ENCODE data around the gene KRTAP10-6.
"Not testable (repeated sequence)": the region's sequence is repeated elsewhere in the genome, so short reads cannot be mapped to it uniquely, and the experiment has no call there.

DNA sequence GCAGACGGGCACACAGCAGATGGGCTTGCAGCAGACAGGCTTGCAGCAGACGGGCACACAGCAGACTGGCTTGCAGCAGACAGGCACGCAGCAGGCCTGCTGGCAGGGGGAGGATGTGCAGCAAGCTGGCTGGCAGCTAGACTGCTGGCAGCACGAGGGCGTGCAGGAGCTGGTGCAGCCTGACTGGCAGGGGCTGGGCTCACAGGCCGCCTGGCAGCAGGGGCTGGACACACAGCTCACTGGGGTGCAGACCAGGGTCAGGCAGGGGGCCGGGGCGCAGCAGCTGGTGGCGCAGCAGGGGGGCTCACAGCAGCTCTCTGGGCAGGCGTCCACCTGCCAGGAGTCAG lies 34.0 kb downstream of the KRTAP10-6 start:
- not testable (repeated sequence) for TF ChIP-seq CTCF (IDR thresholded peaks at IDR 0.05; ENCODE audit: insufficient read depth, low read length, poor library complexity, severe bottlenecking); EZH2phosphoT487 (conservative IDR thresholded peaks at IDR 0.05; ENCODE audit: low read length)
